ENCODE measurements around the gene UBE2H. TPM values are rescaled to one million over a fixed set of nuclear protein-coding genes. Genes with fewer than 3 reads are reported as not detected.

UBE2H gene
- total and polyA plus RNA-seq, 10 of the 15 experiments (the other 5 are each of a cell fraction or from before 2014, with no cell fraction given), result 15.6 to 75.5 (median 32.8) TPM

- TF ChIP-seq ATF3 (IDR thresholded peaks at IDR 0.05; ENCODE audit: borderline replicate concordance, extremely low read depth, low read depth, low read length), result no peak
- no peak for TF ChIP-seq FOXK2 (IDR thresholded peaks at IDR 0.05)
- no peak for TF ChIP-seq BHLHE40 (IDR thresholded peaks at IDR 0.05; ENCODE audit: borderline replicate concordance in 1 of 2, low read depth in 2 of 2, low read length in 1 of 2)
- TF ChIP-seq ELK1 (IDR thresholded peaks at IDR 0.05; ENCODE audit: low read depth, low read length), result no peak
- no peak for TF ChIP-seq PAX5 (IDR thresholded peaks at IDR 0.05; ENCODE audit: borderline replicate concordance, low read depth, low read length)
- TF ChIP-seq GATAD2B (conservative IDR thresholded peaks at IDR 0.05; ENCODE audit: low read depth), result no peak
- no peak for TF ChIP-seq SPI1 (IDR thresholded peaks at IDR 0.05; ENCODE audit: borderline replicate concordance, insufficient read depth, low read depth, low read length)
- no peak for TF ChIP-seq TCF7 (IDR thresholded peaks at IDR 0.05; ENCODE audit: borderline replicate concordance)
Observed at GRCh38 chr7:129854401-129854800, 98.4 kb downstream of the UBE2H start (continued).

- BruUV-seq (replicated peaks), result no TSS peak
- no peak for TF ChIP-seq FOXM1 (IDR thresholded peaks at IDR 0.05; ENCODE audit: low read depth, low read length)
- TF ChIP-seq TCF7 (IDR thresholded peaks at IDR 0.05; ENCODE audit: borderline replicate concordance), result no peak
- no peak for TF ChIP-seq JUNB (IDR thresholded peaks at IDR 0.05)
- no peak for TF ChIP-seq IKZF2 (IDR thresholded peaks at IDR 0.05)
- no peak for TF ChIP-seq HDAC2 (IDR thresholded peaks at IDR 0.05)
- TF ChIP-seq BRCA1 (IDR thresholded peaks at IDR 0.05; ENCODE audit: low read depth, low read length), result no peak
- TF ChIP-seq ZNF274 (IDR thresholded peaks at IDR 0.05; ENCODE audit: insufficient read depth, insufficient read length), result no peak
- no peak for TF ChIP-seq BMI1 (IDR thresholded peaks at IDR 0.05; ENCODE audit: borderline replicate concordance)
- no peak for TF ChIP-seq IRF3 (IDR thresholded peaks at IDR 0.05)
- TF ChIP-seq ZBTB4 (CRISPR knock-in tag; IDR thresholded peaks at IDR 0.05), result no peak
- TF ChIP-seq DPF2 (IDR thresholded peaks at IDR 0.05), result no peak
- TF ChIP-seq CREM (IDR thresholded peaks at IDR 0.05; ENCODE audit: low read depth), result no peak
Observed at GRCh38 chr7:129853661-129854268, 99.0 kb downstream of the UBE2H start.

More at GRCh38 chr7:129853661-129854268, 99.0 kb downstream of the UBE2H start:
- POLR2A ChIA-PET, result no interaction called here
- Histone ChIP-seq H2AFZ (ENCODE audit: control insufficient read depth, low read depth, low read length) (no peak overlapping the region), H4K20me1 (ENCODE audit: control insufficient read depth, insufficient read depth) (no peaks in the 10 kb centered on the region), H3K4me1 (ENCODE audit: control insufficient read depth, insufficient read depth, low read length) (peaks cover 4% of the 10 kb centered on the region), H3K79me2 (ENCODE audit: control insufficient read depth, insufficient read depth, low read length) (no peaks in the 10 kb centered on the region; the same call in 1 of the 2 replicates), H3K9ac (ENCODE audit: control insufficient read depth, insufficient read depth, low read length) (no peak overlapping the region), H3K27me3 (replicated peaks in 1 of 2; ENCODE audit: control insufficient read depth in 2 of 2, insufficient read depth in 2 of 2, low read length in 1 of 2) (no peaks in the 10 kb centered on the region), H3K36me3 (ENCODE audit: control insufficient read depth in 2 of 2, insufficient read depth in 2 of 2, low read length in 1 of 2) (peaks cover 0 to 3% of the 10 kb centered on the region in 2 experiments; a peak in 3 of 4 replicates), H3K9me3 (replicated peaks; ENCODE audit: control insufficient read depth, insufficient read depth, low read length) (no peaks in the 10 kb centered on the region), H3K27ac (ENCODE audit: control insufficient read depth, insufficient read depth) (no peak overlapping the region), H3K4me3 (no peak overlapping the region), H3K4me2 (ENCODE audit: control insufficient read depth, insufficient read depth) (no peak overlapping the region)
- no peak for DNase-seq (ENCODE audit: low read depth, low spot score)
- ATAC-seq, result no peak
- in situ Hi-C loops (cut with MboI), result no loop called here
- intact Hi-C loops (cut with micrococcal nuclease; ENCODE audit: unreplicated experiment), result no loop called here
- SMC1A ChIA-PET (ENCODE audit: uncharacterized antibody, unreplicated experiment), result interaction anchor here (0.6 to 1.0 kb wide), 5 partner anchors 9 to 845 kb away, joined by 3 read pairs; no protein-coding TSS in a partner anchor
- CTCF ChIA-PET, result interaction anchor here (1.0 kb wide), 1 partner anchor 14 kb away, joined by 3 read pairs; no protein-coding TSS in a partner anchor
- RAD21 ChIA-PET (ENCODE audit: unreplicated experiment), result no interaction called here
- WGBS (ENCODE audit: insufficient coverage, insufficient replicate concordance, low lambda C conversion rate, missing lambda C conversion rate), result over 99% methylated on average over 5 of the region's 6 CpGs
- no peak for FAIRE-seq

All from GM12878 (cell line).